Amygdala (tissue), 56 donors: ENCODE measurements around the gene DHX8.

Source experiments
- DNase-seq, 56 donors: peaks; one replicate each; lab custom pipeline; 2025; lab: John Stamatoyannopoulos, UW

DHX8 gene

DNA sequence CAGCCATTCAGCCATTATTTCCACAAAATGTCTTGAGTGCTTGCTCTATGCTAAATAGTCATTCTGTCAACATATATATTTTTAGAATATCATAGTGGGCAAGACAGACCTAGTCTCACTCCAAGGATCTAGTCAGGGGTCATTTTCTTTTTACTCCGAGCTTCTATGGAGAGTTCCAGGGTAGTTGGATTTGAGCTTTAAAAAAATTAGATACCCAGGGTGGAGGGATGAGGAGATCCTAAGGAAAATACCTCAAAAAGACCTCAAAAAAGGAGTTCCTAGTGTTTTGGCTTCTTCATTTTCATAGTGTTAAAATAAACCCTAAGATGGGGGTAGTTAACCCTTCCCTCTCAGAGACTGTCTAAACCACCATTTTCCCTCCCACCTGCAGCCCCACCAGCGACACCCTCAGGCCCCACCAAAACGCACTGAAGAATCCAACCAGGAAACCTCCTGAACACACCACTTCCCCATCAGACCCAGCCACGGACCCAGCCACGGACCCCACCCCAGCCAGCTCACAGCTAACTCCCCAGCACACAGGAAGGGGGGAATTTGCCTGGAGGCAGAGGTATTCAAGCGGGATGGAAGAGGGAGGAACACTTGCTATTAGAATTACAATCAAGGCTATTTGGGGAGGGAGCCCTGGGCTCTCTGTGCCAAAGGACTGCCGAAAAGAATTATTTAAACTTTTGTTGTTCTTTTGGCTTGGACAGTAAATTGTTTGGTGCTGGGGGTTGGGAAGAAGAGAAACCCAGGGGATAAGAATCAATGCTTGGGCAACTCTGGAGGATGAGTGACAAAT, 60.2 kb downstream of the DHX8 start:
- no peak for DNase-seq

DNA sequence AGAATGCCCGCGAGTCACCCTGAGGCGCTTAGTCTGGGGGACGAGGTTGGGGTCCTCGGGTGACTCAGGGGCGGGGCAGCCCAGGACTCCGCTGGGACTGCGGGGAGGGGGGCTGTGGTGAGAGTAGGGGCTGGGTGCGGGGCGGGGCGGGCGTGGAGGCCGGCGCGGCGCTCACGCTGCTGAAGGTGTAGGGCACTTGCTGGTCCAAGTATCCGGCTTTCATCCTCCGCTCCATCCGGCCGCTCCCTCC, 61.5 kb downstream of the DHX8 start:
- DNase-seq: peak in 2 of 56 donors; percentile 32 to 45

DNA sequence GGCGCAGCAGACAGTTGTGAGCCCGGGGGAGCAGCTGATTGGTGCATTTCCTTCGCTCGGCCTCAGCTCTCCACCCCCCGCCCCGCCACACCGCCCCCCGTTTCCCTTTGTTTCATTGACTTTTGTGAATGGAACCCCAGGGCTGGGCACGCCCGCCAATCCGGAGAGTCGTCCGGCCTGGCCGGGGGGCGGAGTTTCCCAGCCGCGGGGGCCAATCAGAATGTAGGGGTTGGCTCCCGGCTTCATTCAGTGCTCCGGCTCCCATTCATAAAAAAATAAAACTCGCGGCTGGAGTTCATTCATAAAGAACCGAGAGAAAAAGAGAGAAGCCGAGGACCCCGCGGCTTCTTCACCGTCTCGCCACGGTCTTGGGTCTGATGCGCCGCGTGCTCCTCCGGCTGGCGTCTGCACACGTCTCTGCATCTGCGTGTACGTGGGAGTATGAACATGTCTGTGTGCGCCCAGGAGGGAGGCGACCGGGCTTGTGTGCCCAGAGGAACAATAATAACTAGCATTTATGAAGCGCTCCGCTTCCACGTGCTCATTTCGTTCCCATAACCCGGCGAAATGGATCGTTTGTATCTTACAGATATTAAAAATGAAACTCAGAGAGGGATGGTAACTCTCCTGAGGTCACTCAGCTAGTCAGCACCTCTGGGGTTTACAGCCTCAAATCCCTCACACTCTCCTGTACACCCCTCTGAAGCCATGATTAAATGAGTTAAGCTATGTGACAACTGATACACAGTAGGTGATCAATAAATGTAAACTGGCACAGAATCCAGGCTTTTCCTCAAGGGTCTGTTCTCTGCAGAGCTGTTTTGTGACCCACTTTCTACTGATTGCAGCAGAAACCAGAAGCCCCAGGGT, 62.8 kb downstream of the DHX8 start, which contains the start of gene ETV4:
TSS of gene ETV4 (minus strand) at position 22 of the 870 bp plus-strand sequence. CDS start 723 bp downstream, outside the sequence.
- peak; percentile 15 to 94 (median 78) for DNase-seq

DNA sequence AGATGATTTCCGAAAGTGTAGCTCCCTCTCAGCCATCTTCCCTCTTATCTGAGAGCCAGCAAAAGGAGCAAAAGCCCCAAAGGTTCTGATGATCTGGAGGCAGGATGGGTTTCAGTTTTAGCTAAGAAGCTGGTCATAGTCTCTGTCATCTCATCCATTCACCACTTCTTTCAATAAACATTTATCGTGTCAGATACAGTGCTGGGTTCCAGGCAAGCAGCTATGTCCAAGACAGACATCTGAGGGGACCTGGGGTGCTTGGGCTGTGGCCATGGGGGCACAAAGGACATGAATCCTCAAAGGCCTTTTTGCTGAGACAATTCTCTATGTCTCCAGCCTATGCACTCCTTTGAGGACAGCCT, 63.4 kb downstream of the DHX8 start:
- DNase-seq: no peak

DNA sequence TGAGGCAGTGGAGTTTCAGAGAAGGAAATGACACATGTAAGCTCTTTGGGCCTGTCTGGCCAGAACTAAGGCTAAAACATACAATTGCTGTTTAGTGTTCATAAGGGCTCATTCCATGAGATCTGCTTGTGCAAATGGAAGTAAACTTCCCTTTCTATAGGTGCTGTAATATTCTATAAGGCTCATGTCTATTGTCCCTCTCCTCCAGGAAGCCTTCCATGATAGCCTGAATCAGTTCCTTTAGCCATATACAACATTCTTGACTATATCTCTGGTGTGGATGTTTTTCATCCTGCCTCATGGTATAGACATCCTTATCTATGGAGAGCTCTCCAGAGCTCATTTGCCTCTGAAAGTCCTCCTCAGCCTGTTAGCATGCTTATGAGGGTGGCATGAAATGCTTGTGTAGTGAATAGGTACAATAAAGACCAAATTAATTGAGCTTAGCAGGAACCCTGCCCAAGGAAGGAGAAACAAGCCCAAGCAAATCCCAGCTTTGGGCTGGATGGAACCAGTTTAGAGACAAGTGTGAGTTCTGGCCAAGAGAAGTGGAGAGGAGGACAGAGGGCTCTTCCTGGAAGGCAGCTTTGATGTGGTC, 64.0 kb downstream of the DHX8 start:
- no peak for DNase-seq

DNA sequence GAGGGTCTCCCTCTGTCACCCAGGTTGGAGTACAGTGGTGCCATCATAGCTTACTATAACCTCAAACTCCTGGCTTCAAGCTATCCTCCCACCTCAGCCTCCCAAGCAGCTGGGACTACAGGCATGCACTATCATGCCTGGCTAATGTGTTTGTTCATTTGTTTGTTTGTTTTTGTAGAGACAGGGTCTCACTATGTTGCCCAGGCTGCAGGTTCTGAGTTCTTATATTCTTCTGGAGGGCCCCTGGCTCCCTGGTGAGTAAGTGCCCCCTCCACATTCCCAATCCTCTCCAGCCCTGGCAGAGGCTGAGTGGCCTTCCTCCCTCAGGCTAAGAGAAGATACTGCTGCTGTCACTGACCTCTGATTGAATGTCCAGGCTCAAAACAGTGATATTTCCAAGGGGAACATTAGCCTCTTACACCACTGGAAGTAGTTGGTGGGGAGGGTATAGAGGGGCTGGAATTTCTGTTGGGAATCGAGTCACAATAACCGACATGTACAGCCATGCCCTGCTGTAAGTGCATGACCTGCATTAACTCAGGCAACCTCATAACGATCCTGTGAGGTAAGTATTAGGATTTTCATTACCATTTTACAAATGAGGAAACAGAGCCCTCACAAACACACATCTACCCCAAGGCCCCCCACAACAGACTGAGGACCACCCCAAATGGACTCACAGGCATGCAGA, 65.1 kb downstream of the DHX8 start:
- DNase-seq: no peak

DNA sequence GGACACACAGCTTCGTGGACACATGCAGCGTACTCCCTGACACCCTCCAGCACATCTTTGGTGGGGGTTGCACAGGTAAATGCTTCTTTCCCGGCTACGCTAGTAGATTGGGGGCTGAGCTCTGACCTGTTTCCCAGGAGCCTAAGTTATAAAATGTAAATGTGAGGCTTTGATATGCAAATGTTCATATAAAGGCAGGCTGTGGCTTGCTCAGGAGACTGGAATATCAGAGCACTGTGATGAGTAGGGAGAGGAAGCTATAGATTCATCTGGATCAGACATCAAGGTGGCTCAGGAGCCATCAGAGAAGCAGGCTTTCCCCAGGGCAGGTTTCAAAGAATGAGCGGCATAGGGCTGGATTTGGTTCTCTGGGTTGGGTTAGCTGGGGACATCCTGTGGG, 65.7 kb downstream of the DHX8 start:
- DNase-seq: no peak

DNA sequence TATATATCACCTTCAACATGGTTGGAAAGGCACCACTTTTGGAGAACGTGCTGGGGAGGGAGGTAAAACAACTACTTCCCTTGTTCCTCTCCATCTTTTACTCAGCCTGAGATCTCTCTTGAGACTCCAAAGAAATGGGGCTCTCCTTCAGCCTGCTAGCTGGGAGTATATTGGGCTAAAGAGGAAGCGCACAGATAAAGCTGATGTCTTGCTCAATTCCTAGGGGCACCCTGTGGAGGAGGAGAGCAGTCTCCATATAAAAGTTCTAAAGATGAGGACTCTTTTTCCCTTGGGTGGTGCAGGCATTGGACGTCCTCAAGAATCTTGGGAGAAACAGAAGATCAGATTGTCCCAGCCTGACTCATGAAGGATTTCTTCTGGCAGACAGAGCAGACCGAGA, 67.0 kb downstream of the DHX8 start:
- no peak for DNase-seq

DNA sequence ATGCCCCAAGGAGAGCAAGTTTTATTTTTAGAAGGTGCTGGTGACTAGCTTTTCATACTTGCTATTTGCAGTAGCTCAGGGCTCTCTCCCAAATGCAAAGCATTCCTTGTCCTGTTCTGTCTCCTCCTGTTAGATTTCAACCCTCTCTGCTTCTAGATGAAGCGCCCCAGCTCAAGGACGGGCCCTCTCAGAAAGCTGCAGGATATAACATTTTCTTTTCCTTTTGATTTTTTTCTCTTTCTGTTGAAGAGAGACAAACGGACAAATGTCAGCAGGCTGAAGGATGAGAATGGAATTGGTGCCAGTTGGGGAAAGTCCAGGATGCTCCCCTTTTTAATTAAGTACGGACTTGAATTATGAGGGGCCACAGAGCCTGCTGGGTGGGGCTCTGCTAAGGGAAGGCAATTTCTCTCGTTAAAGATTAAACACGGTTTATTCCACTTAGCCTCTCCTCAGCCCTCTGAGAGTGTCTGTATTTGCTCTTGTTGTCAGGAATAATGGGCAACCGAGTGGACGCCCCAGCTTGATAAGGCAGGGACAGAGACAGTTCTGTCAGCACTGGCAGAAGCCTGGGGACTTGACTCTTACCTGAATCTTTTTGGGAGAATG, 68.6 kb downstream of the DHX8 start:
- DNase-seq: no peak

DNA sequence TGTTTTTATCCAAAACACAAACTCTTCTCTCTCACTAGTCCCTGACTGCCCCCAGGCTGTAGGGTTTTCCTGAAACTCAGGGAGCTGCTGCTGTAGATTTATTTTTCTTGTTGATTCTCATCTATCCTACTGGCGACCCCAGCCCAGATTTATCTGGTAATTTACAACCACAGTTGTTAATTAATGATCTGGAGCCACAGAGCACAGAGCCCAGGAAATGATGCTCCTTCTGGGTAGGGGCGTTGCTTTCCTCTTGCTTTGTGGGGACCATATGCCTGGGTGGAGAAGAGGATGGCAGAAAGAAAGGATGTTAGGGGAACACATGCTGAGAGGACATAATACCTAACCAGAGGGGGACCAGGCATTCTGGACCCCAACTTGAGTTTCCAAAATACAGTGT, 69.8 kb downstream of the DHX8 start:
- DNase-seq: no peak

DNA sequence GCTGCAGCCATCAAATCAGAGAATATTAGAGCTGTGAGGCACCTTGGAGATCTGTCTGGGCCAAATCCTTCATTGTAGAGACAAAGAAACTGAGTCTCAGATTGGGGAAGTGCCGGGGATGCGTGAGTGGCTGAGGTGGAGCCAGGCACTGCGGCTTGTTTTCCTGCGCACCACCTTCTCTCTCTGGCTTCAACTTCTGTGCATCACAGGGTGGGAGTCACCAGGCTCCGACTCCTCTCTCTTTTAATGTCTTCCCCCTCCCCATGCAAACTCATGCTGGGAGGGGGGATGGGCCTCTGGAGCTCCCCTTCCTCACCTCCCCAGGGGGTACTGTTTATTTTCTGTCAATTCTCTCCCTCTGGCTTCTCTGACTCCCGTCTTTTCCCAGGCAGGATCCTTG, 71.1 kb downstream of the DHX8 start:
- no peak for DNase-seq

DNA sequence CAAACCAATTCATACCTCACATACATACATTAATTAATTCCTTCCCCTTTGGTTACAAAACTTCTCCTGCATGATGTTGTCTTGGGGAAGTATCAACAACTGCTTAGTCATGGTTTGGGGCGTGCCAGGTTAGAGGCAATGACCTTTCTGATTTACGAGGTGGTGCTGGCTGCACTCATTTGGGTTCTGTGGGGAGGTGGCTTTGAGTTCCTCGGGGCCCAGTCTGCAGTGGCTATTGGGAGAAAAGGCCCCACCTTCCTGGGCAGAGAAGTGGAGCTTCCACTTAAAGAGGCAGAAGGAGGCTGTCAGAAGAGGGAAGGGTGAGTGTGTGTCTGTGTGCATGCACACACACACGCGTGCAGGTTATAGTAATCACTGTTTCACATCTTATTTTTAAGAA, 72.5 kb downstream of the DHX8 start:
- DNase-seq: no peak

DNA sequence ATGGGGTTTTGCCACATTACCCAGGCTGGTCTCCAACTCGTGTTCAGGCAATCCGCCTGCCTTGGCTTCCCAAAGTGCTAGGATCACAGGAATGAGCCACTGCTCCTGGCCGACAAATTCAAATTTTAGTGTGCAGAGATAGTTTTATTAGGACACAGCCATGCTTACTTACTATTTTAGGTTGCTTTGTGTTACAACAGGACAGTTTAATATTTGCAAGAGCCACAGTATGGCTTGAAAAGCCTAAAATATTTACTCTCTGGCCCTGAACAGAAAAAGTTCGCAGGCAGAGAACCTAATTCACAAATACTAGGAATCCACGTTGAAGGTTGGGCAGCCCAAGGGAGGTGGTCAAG, 75.0 kb downstream of the DHX8 start:
- no peak for DNase-seq

DNA sequence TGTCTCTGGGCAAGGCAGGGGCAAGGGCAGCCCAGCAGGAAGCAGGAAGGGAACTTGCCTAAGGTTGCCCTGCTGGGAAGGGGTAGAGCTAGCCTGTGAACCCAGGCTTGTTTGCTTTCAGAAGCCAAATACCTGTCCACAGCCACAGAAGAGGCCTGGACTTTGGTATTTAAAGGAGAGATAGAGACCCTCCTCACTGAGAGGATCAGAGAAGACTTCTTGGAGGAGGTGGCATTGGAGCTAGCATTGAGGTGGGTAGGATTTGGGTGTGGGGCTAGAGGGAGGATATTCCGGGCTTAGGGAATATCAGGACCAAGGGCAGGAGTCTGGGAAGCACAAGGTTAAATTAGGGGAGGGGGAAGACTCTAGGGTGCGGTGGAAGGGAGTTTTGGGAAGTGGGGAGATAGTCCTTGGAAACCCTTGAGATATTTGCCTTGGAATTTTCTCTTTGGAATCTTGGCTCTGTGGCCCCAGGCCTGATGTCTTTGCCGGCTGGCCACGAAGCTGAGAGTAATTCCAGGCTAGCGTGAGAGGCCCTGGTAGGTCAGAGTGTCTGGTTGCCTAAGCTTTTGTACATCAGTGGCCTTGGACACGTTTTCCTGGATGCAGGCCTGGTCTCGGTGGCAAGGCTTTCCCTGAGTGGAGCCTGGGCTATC, 75.5 kb downstream of the DHX8 start:
- no peak for DNase-seq

DNA sequence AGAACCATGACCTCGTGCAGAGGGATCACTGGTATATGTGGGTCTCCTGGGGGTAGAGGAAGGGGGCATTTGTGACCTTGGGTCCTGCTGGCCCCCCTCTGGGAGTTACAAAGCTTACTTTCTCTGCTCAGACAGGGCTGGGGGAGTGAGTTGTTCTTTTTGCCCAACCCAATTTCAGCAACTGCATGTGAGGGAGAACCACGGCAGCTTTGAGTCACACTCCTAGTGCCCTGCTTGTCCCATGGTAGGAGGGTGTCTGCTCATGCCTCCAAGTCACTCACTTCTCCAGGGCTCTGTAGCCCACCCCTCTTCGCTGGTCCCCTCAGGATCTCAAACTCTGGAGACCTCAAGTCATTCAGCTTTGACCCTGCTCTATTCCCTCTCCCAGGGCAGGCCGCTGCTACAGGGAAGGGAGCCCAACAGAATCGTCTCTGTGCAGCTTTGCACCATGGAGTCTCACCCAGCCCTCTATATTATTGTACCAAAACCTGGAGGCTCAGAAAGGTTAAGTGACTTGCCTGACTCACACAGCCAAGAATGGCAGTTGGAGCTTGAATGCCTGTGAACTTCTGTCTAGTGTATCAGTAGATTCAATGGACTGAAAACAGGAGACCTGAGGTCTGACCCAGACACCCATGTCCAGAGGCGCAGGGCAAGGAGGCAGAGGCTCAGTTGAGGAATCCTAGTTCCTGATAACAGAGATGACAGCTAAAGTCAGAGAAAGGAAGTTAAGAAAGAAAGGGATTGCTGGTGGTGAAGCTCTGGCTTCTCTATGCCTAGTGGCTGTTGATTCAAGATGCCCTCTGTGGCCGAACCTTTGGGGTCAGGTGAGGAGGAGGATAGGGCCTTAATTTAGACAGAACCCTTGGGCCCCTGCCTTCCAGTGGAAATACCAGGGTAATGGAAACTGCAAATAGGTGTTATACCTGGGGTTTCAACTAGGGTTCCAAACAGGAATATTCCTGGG, 77.0 kb downstream of the DHX8 start:
- no peak for DNase-seq

DNA sequence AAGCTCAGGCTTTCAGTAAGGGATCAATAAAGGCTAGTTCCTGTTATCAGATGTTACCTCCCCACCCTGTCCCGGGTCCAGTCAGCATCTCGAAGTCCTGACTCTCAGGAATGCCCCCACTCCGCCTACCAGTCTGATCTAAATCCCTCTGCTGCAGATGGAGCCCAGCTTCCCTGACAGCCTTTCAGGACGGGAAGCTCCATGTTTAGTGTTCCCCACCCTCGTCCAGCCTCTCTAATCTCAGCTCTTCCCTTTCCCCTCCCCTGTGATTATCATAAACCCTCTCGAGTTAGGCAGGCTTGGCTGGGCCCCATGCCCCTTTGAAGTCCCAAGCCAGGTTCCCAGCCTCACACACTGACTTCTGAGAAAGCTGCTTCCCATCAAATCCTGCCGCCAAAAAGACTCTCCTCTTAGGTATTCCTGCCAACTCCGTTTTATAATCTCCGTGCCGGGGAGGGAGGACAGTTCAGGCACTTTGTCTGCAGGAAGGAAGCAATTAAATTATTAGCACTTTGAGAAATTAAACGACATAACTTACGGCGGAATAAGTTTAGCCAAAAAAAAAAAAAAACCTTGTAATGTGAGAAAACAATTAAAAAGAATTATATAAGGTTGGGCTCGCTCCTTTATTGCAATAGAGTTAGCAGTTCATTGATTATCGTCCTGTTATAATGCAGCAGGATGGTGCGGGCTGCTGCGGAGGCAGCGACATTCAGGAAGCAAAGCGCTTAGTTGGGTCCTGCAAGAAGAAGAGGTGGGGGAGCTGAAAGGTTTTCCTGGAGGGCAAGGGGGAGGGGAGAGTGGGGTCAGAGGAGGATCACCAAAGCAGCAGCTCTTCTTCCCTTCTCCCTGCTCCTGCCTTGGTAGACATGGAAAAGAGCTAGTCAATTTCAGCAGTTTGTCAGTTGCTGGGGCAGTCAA, 79.2 kb downstream of the DHX8 start:
- no peak for DNase-seq

DNA sequence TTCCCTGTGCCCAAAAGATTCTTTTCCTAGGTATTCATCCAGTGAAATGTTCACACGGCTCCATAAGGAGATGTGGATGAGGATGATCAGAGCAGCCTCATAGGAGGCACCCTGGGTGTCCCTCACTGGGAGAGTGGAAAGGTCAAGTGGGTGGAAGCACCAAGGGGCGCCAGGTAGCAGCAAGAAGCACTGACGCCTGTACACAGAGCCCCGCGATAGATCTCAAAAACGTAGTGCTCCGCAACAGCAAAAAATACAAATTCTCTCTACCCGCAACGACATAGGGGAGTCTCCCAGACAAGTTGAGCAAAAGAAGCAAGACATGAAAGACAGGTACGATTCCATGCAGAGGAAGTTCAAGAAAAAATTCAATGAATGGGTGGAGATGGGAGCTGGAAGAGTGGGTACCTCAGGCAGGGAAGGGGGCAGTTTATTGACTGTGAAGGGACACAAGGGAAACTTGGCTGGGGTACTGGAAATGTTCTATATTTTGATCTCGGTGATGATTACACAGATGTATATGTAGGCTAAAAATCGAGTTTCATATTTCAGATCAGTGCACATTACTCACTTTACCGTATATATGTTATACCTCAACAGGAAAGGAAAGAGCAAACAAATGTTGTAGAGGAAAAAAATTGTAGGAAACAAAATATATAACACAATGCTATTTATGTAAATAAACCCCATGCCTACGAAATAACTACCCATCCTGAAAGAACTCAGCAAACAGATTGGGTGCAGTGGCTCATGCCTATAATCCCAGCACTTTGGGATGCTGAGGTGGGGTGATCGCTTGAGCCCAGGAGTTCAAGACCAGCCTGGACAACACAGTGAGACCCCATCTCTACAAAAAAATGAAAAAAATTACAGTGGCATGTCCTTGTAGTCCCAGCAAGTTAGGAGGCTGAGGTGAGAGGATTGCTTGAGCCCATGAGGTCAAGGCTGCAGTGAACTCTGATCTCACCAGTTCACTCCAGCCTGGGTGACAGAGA, 80.1 kb downstream of the DHX8 start:
- DNase-seq: no peak
